ENCODE measurements around the gene LYST.

- TF ChIP-seq CTCF (IDR thresholded peaks at IDR 0.05; ENCODE audit: low read depth, low read length, poor library complexity, severe bottlenecking), result peak; percentile 29
- no peak for TF ChIP-seq EZH2phosphoT487 (IDR thresholded peaks at IDR 0.05; ENCODE audit: borderline replicate concordance, low read length)
These were observed at the start of gene LYST for GRCh38 chr1:235866205-235866912.

All from DOHH2 (cell line).